ENCODE results near the gene FCMR.
"Not testable (repeated sequence)": the region's sequence is repeated elsewhere in the genome, so short reads cannot be mapped to it uniquely, and the experiment has no call there.

Gene FCMR

DNA sequence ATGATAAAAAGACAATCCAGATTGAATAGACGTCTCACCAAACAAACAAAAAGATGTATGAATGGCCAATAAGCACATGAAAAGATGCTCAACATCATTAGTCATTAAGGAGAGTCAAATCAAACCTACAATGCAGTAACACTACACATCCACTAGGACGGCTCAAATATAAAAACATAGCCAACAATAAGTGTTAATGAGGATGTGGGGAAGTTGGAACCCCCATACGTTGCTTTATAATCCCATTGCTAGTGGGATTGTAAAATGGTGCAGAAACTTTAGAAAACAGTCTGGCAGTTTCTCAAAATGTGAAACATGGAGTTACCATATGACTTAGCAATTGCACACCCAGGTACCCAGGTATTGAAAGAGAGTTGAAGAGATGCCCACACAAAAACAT lies 39.2 kb downstream of the FCMR start:
- in situ Hi-C loops (cut with HindIII; ENCODE audit: low sequenced_read_pairs): no loop called here

DNA sequence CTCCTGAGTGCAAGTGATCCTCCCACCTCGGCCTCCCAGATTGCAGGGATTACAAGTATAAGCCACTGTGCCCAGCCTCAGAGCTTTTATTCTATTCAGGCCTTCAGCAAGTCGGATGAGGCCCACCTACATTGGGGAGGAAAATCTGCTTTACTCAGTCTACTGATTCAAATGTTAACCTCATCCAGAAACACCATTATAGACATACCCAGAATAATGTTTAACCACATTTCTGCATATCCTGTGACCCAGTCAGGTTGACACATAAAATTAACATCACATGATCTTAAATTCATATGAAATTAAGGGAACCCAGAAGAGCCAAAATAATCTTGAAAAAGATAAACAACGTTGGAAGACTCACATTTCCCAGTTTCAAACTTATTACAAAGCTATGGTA lies 41.4 kb downstream of the FCMR start:
- in situ Hi-C loops (cut with HindIII; ENCODE audit: low sequenced_read_pairs): no loop called here

- in situ Hi-C loops (cut with HindIII; ENCODE audit: low sequenced_read_pairs): no loop called here
Observed at GRCh38 chr1:206878456-206878855, 43.3 kb downstream of the FCMR start.

GRCh38 chr1:206875752-206876377 lies 45.9 kb downstream of the FCMR start:
- in situ Hi-C loops (cut with HindIII; ENCODE audit: low sequenced_read_pairs): no loop called here

- in situ Hi-C loops (cut with HindIII; ENCODE audit: low sequenced_read_pairs): no loop called here
Observed at GRCh38 chr1:206873603-206874188, 48.0 kb downstream of the FCMR start.

DNA sequence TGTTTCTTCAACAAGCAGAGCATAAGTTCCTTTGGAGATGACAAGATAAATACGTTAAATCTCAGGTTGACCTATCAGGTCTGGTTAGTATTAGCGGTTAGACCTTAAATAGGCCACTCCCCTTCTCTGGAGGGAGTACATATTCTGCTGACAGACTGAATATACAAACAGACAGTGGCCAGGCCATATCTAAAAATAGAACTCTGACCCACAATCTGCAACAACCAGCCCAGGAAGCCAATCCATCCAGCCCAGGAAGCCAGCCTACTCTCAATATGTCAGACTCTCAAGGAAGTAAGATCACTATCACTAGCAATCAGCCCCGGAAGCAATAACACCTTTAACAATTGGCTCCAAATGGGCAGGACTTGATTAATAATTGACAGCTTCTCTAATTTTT lies 49.6 kb downstream of the FCMR start:
- in situ Hi-C loops (cut with HindIII; ENCODE audit: low sequenced_read_pairs): no loop called here

GRCh38 chr1:206868264-206868663 lies 53.5 kb downstream of the FCMR start:
- in situ Hi-C loops (cut with HindIII; ENCODE audit: low sequenced_read_pairs): no loop called here

DNA sequence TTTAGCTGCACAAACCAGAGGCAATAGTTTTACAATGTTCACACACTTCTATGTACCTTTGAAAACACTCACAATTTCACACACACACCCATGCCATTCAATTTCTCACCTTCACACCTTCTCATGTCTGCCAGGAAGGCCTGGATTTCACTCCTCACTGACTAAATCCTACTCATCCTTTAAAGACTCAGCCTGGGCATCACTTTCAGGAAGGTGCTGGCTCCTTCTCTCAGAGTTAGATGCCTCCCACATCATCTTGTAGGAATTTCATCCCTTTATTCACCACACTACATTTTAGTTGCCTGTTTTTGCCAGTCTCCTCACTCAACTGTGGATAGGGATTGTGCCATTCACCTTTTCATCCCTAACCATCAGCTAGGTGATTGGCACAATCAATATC lies 54.0 kb downstream of the FCMR start:
- in situ Hi-C loops (cut with HindIII; ENCODE audit: low sequenced_read_pairs): no loop called here

- in situ Hi-C loops (cut with HindIII; ENCODE audit: low sequenced_read_pairs): no loop called here
Observed at GRCh38 chr1:206867239-206867638, 54.5 kb downstream of the FCMR start.

DNA sequence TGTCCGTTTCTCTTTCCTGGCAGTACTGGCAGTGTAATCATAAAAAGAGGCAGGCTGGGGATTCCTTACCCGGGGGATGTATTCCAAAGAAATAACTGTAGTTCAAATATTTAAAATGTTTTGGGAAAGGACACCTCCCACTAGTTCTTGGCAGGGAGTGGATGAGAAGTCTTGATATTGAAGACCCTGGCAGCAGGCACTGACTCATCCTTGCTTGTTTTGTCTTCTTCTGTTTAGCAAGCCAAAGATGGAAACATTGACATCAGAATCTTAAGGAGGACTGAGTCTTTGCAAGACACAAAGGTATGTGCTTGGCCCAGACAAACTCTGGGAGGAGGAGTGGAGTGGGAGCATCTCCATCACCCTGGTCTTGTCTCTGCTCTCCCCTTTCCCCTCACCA lies 55.7 kb downstream of the FCMR start:
- in situ Hi-C loops (cut with HindIII; ENCODE audit: low sequenced_read_pairs): no loop called here

GRCh38 chr1:206864939-206865671 lies 56.6 kb downstream of the FCMR start, which contains the start of gene IL20:
TSS of gene IL20 (plus strand) at chr1:206865623. CDS start at chr1:206865853, 230 bp downstream.
- in situ Hi-C loops (cut with HindIII; ENCODE audit: low sequenced_read_pairs): no loop called here

DNA sequence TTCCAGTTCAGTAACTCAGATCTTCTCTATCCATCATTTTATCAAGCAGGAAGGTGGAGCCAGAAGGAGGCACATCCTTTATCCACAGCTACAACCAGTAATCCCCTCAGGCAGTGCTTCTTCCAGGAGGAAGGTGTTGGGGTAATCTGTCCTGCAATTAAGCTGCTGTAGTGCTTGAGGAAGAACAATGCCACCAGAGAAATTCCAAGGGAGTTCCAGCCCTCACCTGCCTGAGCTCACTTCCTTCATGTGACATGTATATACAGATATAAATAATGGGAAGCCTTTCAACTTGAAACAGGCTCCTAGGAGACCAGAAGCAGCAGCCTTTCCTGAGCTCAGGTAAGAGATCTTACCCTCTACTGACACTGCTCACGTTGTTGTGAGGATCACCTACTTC lies 58.5 kb downstream of the FCMR start:
- in situ Hi-C loops (cut with HindIII; ENCODE audit: low sequenced_read_pairs): no loop called here

- in situ Hi-C loops (cut with HindIII; ENCODE audit: low sequenced_read_pairs): no loop called here
Observed at GRCh38 chr1:206860165-206860564, 61.6 kb downstream of the FCMR start.

DNA sequence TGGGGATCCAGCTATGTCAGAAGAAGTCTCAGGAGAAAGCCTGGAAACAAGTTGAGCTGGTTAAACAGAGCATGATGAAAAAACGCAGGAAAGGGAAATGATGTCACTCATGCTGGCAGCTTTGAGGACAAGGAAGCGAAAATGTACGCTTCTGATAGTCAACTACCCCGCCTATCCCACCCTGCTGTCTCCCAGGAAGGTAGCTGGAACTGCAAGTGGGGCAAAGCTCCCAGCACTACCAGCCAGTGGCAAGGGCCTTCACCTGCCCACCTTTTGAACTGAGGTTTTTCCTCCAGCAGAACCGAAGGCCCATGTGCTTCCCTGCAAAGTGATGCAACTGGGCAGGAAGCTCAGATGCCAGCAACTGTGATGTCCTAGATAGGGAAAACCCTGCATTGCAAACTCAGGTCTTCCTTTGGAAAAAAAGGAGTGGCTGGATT lies 62.6 kb downstream of the FCMR start:
- in situ Hi-C loops (cut with HindIII; ENCODE audit: low sequenced_read_pairs): no loop called here

- in situ Hi-C loops (cut with HindIII; ENCODE audit: low sequenced_read_pairs): no loop called here
Observed at GRCh38 chr1:206856674-206857464, 64.9 kb downstream of the FCMR start.

GRCh38 chr1:206855859-206856258 lies 65.9 kb downstream of the FCMR start:
- in situ Hi-C loops (cut with HindIII; ENCODE audit: low sequenced_read_pairs): no loop called here

DNA sequence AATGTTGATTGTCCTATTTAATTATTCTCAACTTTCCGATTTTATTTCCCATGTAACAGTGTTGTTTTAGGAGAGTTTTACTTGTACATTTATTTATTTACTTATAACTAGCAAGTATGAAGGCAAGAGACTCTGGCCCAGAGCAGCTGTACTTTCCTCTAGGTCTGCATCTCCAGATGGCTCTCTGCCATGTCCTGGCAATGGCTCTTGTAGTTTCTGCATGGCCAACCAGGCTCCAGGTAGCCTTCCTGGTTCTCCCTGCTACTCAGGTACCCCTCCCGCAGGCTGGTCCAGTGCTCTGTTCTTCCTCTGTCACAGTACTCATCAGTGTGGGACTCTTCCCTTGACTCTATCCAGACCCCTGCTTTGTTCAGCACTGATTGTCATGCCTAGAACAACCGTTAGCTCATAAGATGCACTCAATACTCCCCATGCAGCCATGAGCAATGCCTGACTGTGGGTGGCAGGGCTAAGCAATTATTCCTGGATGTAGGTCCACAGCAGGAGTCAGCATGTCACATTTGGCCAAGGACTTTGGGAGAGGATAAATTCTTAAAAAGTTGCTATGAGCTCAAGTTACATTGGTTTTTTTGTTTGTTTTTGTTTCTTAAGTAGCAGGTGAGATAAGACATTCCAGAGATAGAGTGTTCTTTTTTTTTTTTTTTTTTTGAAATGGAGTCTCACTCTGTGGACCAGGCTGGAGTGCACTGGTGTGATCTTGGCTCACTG lies 67.2 kb downstream of the FCMR start:
- in situ Hi-C loops (cut with HindIII; ENCODE audit: low sequenced_read_pairs): no loop called here

DNA sequence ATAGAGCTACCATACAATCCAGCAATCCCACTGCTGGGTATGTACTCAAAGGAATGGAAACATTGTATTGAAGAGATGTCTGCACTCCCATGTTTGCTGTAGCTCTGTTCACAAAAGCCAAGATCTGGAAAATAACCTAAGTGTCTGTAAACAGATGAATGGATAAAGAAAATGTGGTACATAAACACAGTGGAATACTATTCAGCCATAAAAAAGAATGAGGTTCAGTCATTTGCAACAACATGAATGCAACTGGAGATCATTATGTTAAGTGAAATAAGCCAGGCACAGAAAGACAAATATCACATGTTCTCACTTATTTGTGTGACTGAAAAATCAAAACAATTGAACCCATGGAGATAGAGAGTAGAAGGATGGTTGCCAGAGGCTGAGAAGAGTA lies 68.0 kb downstream of the FCMR start:
- in situ Hi-C loops (cut with HindIII; ENCODE audit: low sequenced_read_pairs): not testable (repeated sequence)

Measured in endothelial cell of hepatic sinusoid (primary cell).